Activated T-cell treated with anti-CD3 and anti-CD28 coated beads for 1 hour (primary cell): ENCODE measurements around the gene FAM13C.

Experiments used
- DNase-seq: peaks from one replicate; pipeline ENCODE4 v3.0.0-alpha.2; 2020; ENCODE audit warnings: low read depth

Gene FAM13C

GRCh38 chr10:59361663-59362143, 646 bp downstream of the FAM13C start:
- no peak for DNase-seq

GRCh38 chr10:59360605-59361405, 1.5 kb downstream of the FAM13C start:
- no peak for DNase-seq

GRCh38 chr10:59358576-59358975, 3.8 kb downstream of the FAM13C start:
- no peak for DNase-seq

GRCh38 chr10:59354434-59354833, 7.9 kb downstream of the FAM13C start:
- DNase-seq = no peak

GRCh38 chr10:59350558-59350957, 11.8 kb downstream of the FAM13C start:
- DNase-seq = no peak

GRCh38 chr10:59346321-59346720, 16.0 kb downstream of the FAM13C start:
- no peak for DNase-seq

- no peak for DNase-seq
These were observed 19.6 kb downstream of the FAM13C start for GRCh38 chr10:59342723-59343122.

GRCh38 chr10:59342000-59342399, 20.3 kb downstream of the FAM13C start:
- no peak for DNase-seq

- DNase-seq = no peak
These were observed 22.1 kb downstream of the FAM13C start for GRCh38 chr10:59340285-59340684.

- no peak for DNase-seq
These were observed 23.0 kb downstream of the FAM13C start for GRCh38 chr10:59339351-59339750.

GRCh38 chr10:59337201-59337652, 25.1 kb downstream of the FAM13C start:
- DNase-seq = no peak

GRCh38 chr10:59336632-59337031, 25.7 kb downstream of the FAM13C start:
- DNase-seq = no peak

GRCh38 chr10:59335497-59335896, 26.9 kb downstream of the FAM13C start:
- DNase-seq = no peak

GRCh38 chr10:59333701-59334100, 28.6 kb downstream of the FAM13C start:
- no peak for DNase-seq

- no peak for DNase-seq
These were observed 29.8 kb downstream of the FAM13C start for GRCh38 chr10:59332581-59332980.

- DNase-seq = no peak
These were observed 30.7 kb downstream of the FAM13C start for GRCh38 chr10:59331661-59332060.

GRCh38 chr10:59325116-59325515, 37.2 kb downstream of the FAM13C start:
- DNase-seq = no peak

GRCh38 chr10:59324597-59324996, 37.8 kb downstream of the FAM13C start:
- no peak for DNase-seq

- DNase-seq = no peak
These were observed 38.4 kb downstream of the FAM13C start for GRCh38 chr10:59323831-59324401.

- no peak for DNase-seq
These were observed 39.3 kb downstream of the FAM13C start for GRCh38 chr10:59323036-59323459.

GRCh38 chr10:59322131-59322530, 40.2 kb downstream of the FAM13C start:
- DNase-seq = no peak

- no peak for DNase-seq
These were observed 42.0 kb downstream of the FAM13C start for GRCh38 chr10:59320355-59320754.

GRCh38 chr10:59319854-59320253, 42.5 kb downstream of the FAM13C start:
- DNase-seq = no peak

GRCh38 chr10:59317066-59317465, 45.3 kb downstream of the FAM13C start:
- no peak for DNase-seq
